ENCODE data around the gene EPDR1.

Gene EPDR1

DNA sequence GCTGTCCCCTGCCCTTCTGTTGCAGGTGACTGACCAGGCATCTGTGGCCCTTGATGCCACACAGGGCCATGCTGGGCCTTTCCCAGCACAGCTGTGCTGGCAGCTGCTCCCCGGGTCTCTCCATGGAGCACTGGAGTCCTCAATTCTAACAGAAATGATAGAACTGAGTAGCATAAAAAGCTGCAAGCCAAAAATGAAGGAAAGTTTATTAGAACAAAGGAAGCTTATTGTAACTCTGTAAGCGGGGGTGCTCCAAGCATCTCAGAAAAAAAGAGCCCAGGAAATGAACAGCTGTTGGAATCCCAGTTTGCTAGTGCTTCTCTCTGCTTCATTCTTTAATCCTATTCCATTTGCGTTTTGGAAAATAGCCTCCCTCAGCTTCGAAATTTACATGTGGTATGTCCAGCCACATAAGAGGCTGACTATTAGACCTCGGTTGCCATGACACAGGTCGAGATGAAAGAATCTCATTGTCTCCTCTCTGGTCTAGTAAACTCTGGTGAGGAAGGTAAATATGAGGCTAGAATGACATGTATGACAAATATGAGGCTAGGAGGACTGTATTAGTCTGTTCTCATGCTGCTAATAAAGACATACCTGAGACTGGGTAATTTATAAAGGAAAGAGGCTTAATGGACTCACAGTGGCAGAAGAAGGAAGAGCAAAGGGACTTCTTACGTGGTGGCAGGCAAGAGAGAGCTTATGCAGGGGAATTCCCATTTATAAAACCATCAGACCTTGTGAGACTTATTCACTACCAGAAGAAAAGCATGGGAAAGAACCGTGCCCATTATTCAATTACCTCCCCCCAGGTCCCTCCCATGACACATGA is 23.7 kb downstream of the EPDR1 start:
- H3K79me2 ChIP-seq (ENCODE audit: insufficient read depth, low read depth), result no peaks in the 10 kb centered on the region; the same call in 1 of the 2 replicates

DNA sequence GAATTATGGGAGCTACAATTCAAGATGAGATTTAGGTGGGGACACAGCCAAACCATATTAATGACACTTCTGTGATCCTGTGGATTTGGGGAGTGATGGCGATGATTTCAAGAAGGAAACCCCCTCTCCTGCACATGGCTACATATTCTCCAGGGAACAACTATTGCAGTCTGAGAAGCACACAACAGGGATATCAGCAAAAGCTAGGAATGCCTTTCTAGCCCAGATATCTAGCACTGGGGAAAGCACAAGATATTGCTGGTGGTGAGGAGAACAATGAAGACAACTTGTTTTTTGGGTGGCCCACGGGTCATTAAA is 24.3 kb downstream of the EPDR1 start:
- no peak overlapping the region for H3K4me3 ChIP-seq (IDR thresholded peaks at IDR 0.05; ENCODE audit: insufficient read depth, low read depth, low read length)
- no peaks in the 10 kb centered on the region for H3K27me3 ChIP-seq (ENCODE audit: insufficient read depth, low read depth)
- TF ChIP-seq, protein P1, sequence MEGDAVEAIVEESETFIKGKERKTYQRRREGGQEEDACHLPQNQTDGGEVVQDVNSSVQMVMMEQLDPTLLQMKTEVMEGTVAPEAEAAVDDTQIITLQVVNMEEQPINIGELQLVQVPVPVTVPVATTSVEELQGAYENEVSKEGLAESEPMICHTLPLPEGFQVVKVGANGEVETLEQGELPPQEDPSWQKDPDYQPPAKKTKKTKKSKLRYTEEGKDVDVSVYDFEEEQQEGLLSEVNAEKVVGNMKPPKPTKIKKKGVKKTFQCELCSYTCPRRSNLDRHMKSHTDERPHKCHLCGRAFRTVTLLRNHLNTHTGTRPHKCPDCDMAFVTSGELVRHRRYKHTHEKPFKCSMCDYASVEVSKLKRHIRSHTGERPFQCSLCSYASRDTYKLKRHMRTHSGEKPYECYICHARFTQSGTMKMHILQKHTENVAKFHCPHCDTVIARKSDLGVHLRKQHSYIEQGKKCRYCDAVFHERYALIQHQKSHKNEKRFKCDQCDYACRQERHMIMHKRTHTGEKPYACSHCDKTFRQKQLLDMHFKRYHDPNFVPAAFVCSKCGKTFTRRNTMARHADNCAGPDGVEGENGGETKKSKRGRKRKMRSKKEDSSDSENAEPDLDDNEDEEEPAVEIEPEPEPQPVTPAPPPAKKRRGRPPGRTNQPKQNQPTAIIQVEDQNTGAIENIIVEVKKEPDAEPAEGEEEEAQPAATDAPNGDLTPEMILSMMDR (conservative IDR thresholded peaks at IDR 0.05; ENCODE audit: low read depth, low read length), result no peak
- H3K4me1 ChIP-seq (ENCODE audit: low read depth, poor library complexity, severe bottlenecking), result peaks cover 8% of the 10 kb centered on the region
- no peak overlapping the region for H3K4me2 ChIP-seq
- no peaks in the 10 kb centered on the region; the same call in 1 of the 2 replicates for H4K20me1 ChIP-seq (ENCODE audit: insufficient read depth)
- H3K27ac ChIP-seq, result no peak overlapping the region
- no peaks in the 10 kb centered on the region for H3K36me3 ChIP-seq (ENCODE audit: insufficient read depth)
- H3K9ac ChIP-seq, result no peak overlapping the region
- H3K79me2 ChIP-seq (ENCODE audit: insufficient read depth, low read depth), result peaks cover 4% of the 10 kb centered on the region; the same call in 1 of the 2 replicates
- H2AFZ ChIP-seq (ENCODE audit: low read depth), result no peak overlapping the region

More for the DNA sequence above, 23.7 kb downstream of the EPDR1 start:
- H3K27me3 ChIP-seq (ENCODE audit: insufficient read depth, low read depth), result no peaks in the 10 kb centered on the region
- peaks cover 8% of the 10 kb centered on the region for H3K4me1 ChIP-seq (ENCODE audit: low read depth, poor library complexity, severe bottlenecking)
- H3K27ac ChIP-seq, result no peak overlapping the region
- no peaks in the 10 kb centered on the region; the same call in 1 of the 2 replicates for H4K20me1 ChIP-seq (ENCODE audit: insufficient read depth)
- H3K36me3 ChIP-seq (ENCODE audit: insufficient read depth), result no peaks in the 10 kb centered on the region
- no peak overlapping the region for H2AFZ ChIP-seq (ENCODE audit: low read depth)
- TF ChIP-seq, protein P1 (conservative IDR thresholded peaks at IDR 0.05; ENCODE audit: low read depth, low read length), result no peak
- no peak overlapping the region for H3K9ac ChIP-seq
- H3K4me2 ChIP-seq, result no peak overlapping the region
- H3K4me3 ChIP-seq (IDR thresholded peaks at IDR 0.05; ENCODE audit: insufficient read depth, low read depth, low read length), result no peak overlapping the region

DNA sequence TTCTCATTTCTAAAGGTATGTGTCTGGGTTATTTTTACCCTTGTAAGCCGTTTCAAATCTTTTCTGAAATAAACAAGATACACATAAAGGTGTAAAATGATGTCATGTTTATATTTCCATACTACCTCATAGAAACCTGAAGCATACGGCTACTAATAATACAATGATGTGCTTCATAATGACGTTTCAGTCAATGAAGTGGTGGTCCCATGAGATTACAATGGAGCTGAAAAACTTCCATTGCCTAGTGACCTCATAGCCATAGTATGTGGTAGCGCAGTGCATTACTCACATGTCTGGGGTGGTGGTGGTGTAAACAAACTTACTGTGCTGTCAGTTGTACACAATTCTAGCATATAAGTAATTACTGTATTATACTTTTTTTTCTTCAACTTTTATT is 24.9 kb downstream of the EPDR1 start:
- Histone ChIP-seq H3K9ac (no peak overlapping the region), H3K27ac (no peak overlapping the region), H3K4me1 (ENCODE audit: low read depth, poor library complexity, severe bottlenecking) (peaks cover 8% of the 10 kb centered on the region), H3K27me3 (ENCODE audit: insufficient read depth, low read depth) (no peaks in the 10 kb centered on the region), H3K4me3 (IDR thresholded peaks at IDR 0.05; ENCODE audit: insufficient read depth, low read depth, low read length) (no peak overlapping the region), H3K36me3 (ENCODE audit: insufficient read depth) (no peaks in the 10 kb centered on the region), H2AFZ (ENCODE audit: low read depth) (no peak overlapping the region), H4K20me1 (ENCODE audit: insufficient read depth) (no peaks in the 10 kb centered on the region; the same call in 1 of the 2 replicates), H3K4me2 (no peak overlapping the region), H3K79me2 (ENCODE audit: insufficient read depth, low read depth) (peaks cover 5% of the 10 kb centered on the region; the same call in 1 of the 2 replicates)
- TF ChIP-seq, protein P1 (conservative IDR thresholded peaks at IDR 0.05; ENCODE audit: low read depth, low read length), result no peak

DNA sequence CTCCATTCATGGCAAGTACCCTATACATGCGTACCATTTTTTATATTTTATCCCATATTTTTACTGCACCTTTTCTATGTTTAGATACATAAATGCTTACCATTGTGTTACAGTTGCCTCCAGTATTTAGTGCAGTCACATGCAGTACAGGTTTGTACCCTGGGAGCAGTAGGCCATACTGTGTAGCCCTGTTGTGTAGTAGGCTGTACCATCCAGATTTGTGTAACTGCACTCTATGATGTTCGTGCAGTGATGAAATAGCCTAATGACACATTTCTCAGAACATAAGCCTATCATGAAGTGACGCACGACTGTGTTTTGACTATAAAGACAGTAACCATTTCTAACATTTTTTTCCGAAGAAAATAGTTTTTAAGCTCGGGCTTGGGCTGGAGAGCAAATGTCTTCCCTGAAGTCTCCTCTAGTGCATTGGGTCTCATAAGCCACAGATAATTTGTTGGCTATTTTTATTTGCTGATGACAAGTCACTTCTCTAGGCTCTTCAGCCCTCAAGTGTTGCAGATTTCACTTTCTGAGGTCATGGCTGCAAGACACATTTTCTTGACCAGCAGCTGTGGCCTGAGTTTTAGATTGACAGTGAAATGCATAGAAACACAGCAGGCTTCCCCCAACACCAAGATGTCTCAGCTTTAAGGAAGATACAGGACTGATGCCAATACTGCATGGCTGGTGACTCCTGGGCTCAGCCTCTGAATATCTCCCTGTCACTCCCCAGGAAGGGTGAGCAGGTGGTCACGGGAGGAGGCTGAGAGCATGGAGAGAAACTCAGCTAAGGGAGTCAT is 26.9 kb downstream of the EPDR1 start:
- peaks cover 5% of the 10 kb centered on the region; the same call in 1 of the 2 replicates for H3K79me2 ChIP-seq (ENCODE audit: insufficient read depth, low read depth)
- H3K36me3 ChIP-seq (ENCODE audit: insufficient read depth), result no peaks in the 10 kb centered on the region
- H3K27me3 ChIP-seq (ENCODE audit: insufficient read depth, low read depth), result no peaks in the 10 kb centered on the region
- no peak overlapping the region for H3K4me3 ChIP-seq (IDR thresholded peaks at IDR 0.05; ENCODE audit: insufficient read depth, low read depth, low read length)
- H3K27ac ChIP-seq, result no peak overlapping the region
- H3K9ac ChIP-seq, result no peak overlapping the region
- peaks cover 12% of the 10 kb centered on the region for H3K4me1 ChIP-seq (ENCODE audit: low read depth, poor library complexity, severe bottlenecking)
- TF ChIP-seq, protein P1 (conservative IDR thresholded peaks at IDR 0.05; ENCODE audit: low read depth, low read length), result no peak
- H2AFZ ChIP-seq (ENCODE audit: low read depth), result no peak overlapping the region
- H4K20me1 ChIP-seq (ENCODE audit: insufficient read depth), result no peaks in the 10 kb centered on the region; the same call in 1 of the 2 replicates
- H3K4me2 ChIP-seq, result no peak overlapping the region

Data from KMS-11 (cell line).